Measurements from ENCODE around the gene KRTAP10-8.
A peak's percentile ranks its signal among the peaks of the same experiment; 100 is the strongest.
"Not testable (repeated sequence)": the region's sequence is repeated elsewhere in the genome, so short reads cannot be mapped to it uniquely, and the experiment has no call there.

Gene KRTAP10-8

DNA sequence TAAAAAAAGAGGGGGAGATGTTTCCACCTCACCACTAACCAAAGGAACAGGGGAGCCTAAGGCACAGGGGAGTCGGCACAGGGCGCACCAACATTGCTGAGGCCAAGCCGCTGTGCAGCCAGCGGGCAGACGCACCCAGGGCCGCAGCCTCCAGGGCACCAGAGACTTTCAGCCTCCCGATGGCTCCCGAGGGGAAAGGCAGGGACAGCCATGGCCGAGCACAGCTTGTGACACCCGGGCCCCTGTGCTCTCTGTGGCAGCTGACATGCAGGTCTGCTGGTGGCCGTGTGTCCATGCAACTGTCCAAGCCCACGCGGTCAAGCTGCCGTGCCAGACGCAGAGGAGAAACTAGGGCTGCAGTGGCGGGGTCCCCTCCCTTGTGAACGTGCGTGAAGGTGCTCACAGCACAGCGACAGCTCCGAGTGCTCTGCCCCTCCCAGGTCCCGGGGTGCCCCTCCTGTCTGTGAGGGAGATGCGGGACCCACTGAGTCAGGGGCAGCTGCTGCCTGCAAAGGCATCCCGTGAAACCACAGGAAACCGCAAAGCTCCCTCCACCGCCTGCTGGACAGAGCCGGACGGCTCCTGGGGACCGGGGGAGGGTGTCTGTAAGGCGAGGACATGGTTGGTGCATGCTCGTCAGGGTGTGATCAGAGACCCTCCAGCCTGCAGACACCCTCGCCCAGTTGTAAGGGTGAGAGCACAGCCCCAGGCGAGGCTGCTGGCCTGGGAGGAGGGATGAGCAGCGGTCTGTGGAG is 36.9 kb downstream of the KRTAP10-8 start:
- no peak for DNase-seq

DNA sequence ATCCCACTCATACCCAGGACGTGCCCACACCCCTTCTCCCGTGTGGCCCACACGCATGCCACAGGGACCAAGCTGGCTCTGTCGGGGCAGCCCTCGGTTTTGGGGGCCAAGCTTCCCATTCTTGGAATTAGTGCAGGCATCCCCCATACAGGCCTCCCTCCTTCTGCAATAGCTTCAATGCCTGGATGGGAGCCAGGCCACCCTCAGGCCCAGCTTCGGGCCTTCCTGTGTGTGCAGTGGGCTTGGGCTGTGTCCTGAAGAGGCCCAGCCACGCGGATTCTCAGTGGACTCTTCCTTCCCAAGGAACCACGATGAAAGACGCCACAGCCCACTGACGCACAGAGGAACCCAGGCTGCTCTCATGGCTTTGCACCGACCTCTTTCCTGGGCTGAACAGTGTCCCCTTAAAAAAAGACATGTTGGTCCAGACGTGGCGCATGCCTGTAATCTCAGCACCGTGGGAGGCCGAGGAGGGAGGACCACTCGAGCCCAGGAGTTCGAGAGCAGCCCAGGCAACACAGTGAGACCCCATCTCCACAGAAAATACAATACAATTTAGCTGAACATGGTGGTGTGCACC is 37.7 kb downstream of the KRTAP10-8 start:
- no peak for DNase-seq

DNA sequence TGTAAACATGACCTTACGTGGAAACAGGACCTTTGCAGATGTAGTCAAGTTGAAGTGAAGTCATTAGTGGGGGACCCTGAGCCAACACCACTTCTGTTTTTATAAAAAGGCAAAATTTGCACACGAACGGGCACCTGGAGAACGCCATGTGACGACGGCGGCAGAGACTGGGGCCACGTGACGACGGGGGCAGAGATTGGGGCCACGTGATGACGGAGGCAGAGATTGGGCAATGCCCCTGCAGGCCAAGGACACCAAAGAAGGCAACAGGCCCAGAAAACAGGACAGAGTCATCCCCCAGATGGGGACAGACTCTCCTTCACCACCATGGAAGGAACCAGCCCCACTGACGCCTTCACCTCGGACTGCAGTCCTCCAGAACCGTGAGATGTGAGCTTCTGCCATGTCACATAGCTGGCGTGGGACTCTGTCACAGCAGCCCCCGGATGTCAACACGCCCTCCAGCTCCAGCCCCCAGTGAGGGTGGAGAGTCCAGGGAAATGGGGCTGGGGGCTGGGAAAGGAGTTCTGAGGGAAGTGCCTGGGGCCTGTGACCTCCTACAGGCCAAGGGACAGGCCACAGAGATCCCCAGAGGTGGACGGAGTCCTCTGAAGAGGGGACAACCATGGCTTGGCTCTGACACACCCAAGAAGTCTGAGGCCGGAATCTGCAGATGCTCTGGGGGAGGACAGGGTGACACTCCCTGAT is 38.5 kb downstream of the KRTAP10-8 start:
- DNase-seq, result no peak

DNA sequence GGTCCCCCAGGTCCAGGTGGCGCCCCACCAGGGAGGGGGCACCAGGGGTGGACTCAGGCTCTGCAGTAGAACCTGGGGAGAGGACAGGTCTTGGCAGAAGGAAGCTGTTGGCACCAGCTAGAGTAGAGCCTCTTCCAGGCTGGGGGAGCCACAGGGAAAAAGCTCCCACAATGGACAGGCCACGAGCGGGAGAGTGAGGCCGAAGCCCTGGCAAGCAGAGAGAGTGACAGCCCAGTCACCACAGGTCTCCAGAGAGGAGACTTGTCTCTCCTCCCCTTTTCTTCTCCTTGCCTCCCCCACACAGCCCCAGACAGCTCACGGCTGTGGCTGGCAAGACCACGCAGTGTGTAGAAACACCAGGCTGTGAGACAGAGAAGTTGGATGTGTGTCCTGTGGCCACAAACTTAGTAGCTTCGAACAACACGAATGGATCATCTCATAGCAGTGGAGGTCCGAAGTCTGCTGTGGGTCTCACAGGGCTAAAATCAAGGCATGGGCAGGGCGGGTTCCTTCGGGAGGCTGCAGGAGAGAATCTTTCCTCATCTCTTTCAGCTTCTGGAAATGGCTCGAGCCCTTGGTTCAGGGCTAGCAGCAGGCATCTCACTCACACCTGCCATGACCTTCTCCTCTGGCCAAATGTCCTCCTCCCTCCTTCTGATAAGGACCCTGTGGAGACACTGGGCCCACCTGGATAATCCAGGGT is 39.2 kb downstream of the KRTAP10-8 start:
- DNase-seq, result no peak

DNA sequence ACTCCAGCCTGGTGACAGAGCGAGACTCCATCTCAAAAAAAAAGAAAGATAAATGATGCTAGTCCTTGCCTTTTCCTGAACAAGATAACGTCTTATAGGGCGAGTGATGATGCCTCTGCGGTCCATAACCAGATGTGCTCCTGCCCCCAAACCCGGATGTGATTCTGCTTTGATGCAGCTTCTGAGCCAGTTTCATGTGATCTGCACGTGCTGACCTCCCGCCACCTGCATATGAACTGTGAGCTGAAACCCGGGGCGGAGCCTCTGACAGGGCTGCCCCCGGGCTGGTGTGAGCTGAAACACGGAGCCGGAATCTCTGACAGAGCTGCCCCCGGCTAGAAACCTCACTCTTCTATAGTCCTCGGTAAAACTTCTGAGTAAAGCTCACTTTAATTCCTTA is 41.2 kb downstream of the KRTAP10-8 start:
- no peak for DNase-seq

DNA sequence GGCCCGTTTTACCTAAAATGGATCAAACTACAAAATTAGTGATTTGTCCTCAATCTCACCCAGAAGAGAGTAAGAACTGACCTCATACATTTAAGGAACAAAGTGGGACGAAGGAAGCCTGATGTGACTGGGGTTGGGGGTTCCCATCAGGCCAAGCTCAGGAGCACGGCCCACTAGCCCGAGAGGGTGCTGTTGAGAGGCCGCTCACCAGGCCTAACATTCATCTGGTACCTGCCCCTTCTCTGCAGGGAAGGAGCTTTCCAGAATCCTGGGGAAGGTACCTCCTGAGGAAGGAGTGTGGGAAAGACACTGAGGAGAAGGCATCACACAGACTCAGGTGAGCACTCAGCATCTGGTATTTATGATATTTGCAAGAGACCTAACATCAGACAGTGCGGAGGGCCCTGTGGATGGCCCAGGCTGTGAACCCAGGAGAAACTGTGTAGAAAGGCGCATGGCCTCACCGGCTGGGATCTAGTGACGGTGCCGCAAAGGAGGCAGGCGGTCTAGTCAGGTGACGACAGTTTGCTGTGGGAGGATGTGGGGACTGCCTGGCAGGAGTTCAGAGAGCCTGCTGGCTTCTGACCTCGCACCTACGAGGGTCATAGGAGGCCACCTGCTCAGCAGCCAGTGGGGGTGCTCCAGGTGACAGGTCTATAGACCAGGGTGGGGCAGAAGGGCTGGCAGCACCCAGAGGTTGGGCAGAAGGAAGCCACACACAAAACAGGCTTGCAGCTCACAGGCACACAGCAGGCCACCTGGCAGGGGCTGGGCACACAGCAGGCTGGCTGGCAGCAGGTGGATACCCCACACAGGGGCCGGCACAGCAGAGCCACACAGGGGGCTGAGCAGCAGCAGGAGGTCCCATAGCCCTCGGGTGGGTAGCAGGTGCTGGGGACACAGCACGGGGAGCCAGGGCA is 42.0 kb downstream of the KRTAP10-8 start:
- DNase-seq, result peak; percentile 68

DNA sequence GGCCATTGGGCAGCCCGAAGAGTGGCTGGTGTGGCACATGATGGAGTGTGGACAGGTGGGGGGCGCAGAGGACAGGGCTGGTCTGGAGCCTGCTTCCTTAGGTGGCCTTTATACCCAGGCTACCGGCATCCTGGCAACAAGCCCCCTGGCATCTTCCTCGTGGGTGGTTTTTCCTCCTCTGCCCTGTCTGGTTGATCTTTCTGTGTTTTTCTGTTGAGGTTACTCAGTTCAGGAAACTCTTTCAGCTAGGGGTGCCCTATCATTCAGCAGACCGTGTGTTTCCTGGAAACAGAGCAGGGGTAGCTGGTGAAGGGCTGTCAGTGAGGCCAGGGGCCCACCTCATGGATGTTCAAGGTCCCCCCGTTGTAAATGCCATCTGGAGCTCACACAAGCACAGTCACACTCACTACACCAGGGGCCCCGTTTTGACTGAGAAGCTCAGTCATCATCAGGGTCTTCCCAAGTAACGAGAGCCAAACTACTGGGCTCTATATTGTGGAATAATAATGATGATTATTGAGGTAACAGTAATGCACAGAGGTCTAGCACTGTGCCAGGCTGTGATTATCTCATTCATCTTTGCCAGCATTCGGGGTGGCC is 42.8 kb downstream of the KRTAP10-8 start, which contains the start of gene KRTAP12-4:
Gene KRTAP12-4 (minus strand): TSS at position 84 of the 600 bp plus-strand sequence. CDS start 45 bp downstream, at position 39.
- no peak for DNase-seq

DNA sequence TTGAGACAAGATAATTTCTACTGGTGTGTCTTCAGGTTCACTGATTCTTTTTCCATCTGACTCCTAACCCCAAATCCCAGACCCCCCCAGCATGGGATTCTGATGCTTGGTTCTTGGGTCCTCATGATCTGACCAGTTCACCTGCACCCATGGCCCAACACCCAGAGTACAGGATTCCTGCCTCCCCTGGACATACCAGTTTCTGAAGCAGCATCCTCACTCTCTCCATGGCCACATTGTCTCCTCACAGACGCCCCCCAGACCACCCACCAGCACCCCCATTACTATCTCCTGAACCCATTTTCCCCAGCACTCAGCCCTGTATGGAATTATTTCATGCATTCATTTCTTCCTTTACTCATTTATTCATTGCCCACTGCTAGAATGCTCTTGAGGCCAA is 45.0 kb downstream of the KRTAP10-8 start:
- no peak for DNase-seq

DNA sequence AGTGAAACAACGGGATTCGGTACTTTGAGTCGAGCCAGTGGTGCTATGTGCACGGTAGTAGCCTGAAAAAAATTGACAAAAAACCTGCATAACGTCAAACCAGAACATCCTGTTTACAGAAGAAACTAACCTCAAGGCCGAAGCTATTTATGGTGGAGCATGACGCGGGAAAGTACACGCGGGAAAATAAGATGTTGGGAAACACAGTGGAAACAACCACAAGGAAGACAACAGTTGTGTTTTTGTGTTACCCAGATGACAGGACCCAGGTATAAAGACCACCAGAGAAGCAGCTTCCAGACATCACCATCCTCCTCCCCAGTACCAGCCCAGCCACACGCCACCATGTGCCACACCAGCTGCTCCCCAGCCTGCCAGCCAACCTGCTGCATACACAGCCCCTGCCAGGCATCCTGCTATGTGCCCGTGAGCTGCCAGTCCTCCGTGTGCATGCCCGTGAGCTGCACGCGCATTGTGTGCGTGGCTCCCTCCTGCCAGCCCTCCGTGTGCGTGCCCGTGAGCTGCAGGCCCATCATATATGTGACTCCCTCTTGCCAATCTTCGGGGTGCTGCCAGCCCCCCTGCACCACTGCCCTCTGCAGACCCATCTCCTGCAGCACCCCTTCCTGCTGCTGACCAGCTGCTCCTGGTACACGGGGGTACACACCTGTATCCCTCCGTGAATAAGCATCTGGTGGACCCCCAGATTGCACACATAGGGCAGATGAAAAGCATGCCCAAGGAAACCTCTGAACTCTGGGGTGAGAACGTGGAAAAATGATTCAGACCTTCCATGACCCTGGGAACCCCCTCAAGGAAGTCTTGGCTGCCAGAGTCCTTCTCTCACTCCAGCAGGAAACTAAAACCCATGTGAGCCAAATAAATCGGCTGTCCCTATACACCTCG is 46.0 kb downstream of the KRTAP10-8 start, which contains the start of gene KRTAP12-3:
Gene KRTAP12-3 (plus strand): TSS at position 298 of the 906 bp plus-strand sequence. CDS start 48 bp downstream, at position 346.
- peak; percentile 61 for DNase-seq

DNA sequence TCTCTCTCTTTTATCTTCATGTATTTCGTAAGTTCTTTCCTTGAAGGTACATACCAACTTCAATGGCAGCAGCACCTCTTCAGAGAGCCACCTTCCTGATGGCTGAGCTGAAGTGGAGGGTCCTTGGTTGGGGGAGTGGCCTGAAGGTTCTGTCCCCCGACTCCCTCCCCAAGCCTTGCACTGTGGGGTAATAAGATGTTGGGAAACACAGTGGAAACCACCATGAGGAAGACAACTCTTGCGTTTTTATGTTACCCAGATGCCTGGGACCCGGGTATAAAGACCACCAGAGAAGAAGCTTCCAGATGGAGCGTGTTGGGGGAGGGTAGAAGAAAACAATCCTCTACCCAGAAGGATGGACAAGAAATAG is 46.6 kb downstream of the KRTAP10-8 start:
- no peak for DNase-seq

DNA sequence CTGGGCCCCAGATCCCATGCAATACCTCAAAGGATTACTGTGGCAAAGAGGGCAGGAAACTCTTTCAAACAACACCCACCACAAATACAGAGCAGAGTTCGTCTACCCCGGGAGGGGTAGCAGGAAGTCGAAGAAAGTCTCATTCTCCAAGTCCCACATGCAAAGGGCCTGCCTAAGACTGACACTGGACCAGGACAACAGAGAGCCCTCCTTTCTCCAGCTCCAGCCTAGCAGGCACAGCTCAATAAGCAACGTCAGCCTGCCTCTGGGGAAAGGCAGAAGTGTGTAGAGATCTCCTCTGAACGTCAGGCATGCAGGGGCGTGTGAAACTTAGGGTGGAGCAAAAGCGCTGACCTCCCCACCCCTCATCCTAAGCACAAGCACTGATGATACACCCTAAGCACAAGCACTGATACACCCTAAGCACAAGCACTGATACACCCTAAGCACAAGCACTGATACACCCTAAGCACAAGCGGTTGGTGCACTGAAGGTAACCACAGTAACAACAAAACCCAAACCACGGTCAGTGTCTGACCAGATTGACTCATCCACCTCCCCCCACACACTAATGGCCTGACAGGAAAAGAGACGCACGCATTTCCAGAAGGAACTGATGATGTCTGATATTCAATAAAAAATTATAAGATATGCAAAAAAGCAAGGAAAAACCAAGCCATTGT is 47.2 kb downstream of the KRTAP10-8 start:
- peak; percentile 40 for DNase-seq

DNA sequence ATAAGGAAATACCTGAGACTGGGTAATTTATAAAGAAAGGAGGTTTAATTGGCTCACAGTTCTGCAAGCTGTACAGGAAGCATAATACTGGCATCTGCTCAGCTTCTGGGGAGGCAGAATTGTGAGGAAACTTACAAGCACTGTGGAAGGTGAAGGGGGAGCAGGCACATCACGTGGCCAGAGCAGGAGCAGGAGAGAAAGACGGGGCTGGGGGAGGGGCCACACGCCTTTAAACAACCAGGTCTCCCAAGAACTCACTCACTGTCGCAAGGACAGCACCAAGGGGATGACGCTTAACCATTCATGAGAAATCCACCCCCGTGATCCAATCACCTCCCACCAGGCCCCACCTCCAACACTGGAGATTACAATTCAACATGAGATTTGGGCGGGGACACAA is 49.7 kb downstream of the KRTAP10-8 start:
- not testable (repeated sequence) for DNase-seq

Data from CD4-positive, alpha-beta T cell treated with Interleukin-17A for 4 hours (primary cell).